LNCaP clone FGC (cell line): ENCODE data around the gene NHLH1.

Source experiments
- DNase-seq: peaks from one replicate; pipeline ENCODE4 v3.0.0-alpha.2; 2011; ENCODE audit warnings: low read depth
- H3K4me3 ChIP-seq: 2 replicates; pipeline ENCODE4 v1.5.1; 2011; ENCODE audit warnings: mild to moderate bottlenecking, low read depth, low read length, control low read depth
- TF ChIP-seq, protein P1 (sequence below): IDR thresholded peaks from 2 replicates; pipeline ENCODE4 v1.5.1; 2012; ENCODE audit warnings: mild to moderate bottlenecking; ENCODE audit not compliant: control insufficient read depth, insufficient read depth; ENCODE audit errors: extremely low read depth

Gene NHLH1

DNA sequence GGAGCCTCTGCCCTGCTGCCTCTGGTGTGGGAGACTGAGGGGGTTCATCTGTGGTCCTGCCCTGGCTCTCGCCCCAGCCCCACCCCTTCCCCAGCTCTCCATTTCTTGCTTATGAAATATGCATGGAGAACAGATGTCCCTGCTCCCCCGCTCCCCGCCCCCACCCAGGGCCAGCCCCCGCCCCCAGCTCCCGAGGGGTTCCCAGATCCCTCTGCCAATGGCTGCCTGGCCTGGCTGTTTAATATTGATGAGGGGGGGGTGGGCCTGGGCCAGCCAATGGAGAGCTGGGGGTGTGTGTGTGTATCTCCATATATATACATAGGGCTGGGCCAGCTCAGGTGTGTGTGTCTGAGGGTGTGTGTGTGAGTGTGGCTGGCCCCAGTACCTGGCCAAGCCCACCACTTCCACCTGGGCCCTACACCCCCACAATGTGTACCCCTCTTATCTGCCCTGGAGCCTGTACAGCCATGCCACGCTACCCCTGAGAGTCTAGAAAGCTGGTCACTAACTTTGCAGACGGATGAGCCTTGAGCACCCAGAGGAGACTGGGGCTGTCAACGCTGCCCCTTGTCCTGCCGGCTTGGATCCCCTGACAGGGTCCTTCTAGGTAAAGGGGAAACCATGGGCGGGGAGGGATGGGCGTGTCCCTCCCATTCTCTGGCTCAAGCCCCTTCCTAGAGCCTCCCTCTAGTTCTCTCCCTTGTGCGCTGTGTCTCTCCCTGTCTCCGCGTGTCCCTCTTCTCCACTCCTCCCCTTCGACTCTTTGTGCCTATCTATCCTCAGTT, at the start of gene NHLH1:
TSS of gene NHLH1 (plus strand) at position 341 of the 785 bp plus-strand sequence. CDS start 3,661 bp downstream, outside the sequence.
- no peak for DNase-seq
- TF ChIP-seq, protein P1, sequence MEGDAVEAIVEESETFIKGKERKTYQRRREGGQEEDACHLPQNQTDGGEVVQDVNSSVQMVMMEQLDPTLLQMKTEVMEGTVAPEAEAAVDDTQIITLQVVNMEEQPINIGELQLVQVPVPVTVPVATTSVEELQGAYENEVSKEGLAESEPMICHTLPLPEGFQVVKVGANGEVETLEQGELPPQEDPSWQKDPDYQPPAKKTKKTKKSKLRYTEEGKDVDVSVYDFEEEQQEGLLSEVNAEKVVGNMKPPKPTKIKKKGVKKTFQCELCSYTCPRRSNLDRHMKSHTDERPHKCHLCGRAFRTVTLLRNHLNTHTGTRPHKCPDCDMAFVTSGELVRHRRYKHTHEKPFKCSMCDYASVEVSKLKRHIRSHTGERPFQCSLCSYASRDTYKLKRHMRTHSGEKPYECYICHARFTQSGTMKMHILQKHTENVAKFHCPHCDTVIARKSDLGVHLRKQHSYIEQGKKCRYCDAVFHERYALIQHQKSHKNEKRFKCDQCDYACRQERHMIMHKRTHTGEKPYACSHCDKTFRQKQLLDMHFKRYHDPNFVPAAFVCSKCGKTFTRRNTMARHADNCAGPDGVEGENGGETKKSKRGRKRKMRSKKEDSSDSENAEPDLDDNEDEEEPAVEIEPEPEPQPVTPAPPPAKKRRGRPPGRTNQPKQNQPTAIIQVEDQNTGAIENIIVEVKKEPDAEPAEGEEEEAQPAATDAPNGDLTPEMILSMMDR: no peak
- H3K4me3 ChIP-seq: no peak within 1 kb of the TSS

GRCh38 chr1:160322831-160323230, 44.0 kb upstream of the NHLH1 start:
- no peak for DNase-seq
- TF ChIP-seq, protein P1: no peak
- H3K4me3 ChIP-seq: no peak overlapping the region

DNA sequence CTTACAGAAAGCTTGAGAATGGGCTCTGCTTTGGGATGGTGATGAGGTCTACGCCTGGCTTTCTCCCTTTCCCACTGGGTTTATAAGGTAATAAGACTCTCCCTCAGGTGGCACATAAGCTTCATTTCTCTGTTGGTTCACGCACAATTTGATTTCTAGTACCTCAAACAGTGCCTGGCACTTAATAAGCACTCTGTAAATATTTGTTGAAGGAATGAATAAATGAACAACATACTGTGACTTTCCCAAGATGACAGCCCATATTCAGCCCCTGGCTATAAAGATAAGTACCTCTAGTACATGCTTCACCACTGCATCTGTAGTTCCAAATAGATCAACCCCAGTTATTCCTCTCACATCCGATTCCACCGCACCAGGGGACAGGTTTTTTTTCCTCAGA, 41.6 kb upstream of the NHLH1 start:
- TF ChIP-seq, protein P1: no peak
- H3K4me3 ChIP-seq: no peak overlapping the region
- peak; percentile 47 for DNase-seq

DNA sequence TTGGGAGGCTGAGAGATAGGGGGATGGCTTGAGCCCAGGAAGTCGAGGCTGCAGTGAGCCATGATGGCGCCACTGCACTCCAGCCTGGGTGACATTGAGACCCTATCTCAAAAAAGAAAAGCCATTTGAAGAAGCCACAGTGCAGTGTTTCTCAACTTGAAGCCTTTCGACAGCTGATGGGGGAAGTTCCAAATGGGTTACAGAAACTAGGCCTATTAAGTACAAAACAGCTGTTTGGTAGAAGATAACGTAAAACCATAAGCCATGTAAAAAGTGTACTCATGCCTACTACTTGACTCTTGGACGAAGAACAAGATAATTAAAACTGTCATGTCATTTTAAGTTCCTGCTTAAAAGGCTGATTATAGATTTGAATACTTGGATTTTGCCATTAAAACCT, 40.5 kb upstream of the NHLH1 start:
- no peak overlapping the region for H3K4me3 ChIP-seq
- TF ChIP-seq, protein P1: no peak
- no peak for DNase-seq

- no peak for DNase-seq
- no peak overlapping the region for H3K4me3 ChIP-seq
- TF ChIP-seq, protein P1: no peak
Observed at GRCh38 chr1:160328184-160328583, 38.7 kb upstream of the NHLH1 start.

GRCh38 chr1:160330119-160330518, 36.8 kb upstream of the NHLH1 start:
- no peak overlapping the region for H3K4me3 ChIP-seq
- DNase-seq: no peak
- TF ChIP-seq, protein P1: no peak

DNA sequence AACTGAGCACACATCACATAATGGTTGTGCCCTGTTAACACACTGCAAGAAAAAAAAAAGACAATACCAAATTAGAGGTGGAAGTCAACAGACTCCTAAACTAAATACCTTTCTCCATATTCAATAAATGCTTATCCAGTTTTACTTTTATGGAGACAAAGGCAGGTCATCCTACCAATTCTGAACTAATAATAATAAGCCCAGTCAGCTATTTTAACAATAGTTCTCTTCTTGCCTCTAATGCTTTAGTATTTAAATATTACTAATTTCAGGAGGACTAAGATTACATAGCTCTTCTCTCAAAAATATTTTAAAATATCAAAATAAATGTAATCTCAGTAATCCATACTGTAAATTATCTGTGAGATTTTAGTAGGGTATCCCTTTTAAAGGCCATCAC, 34.4 kb upstream of the NHLH1 start:
- DNase-seq: no peak
- TF ChIP-seq, protein P1: no peak
- H3K4me3 ChIP-seq: no peak overlapping the region
